OCI-LY3 (cell line): Measurements from ENCODE around the gene SNED1.

Experiments used
- CTCF ChIP-seq: fragments of 200-600, 300-600 bp; sonication (generic); IDR thresholded peaks from 2 replicates; pipeline ENCODE4 v1.5.1; 2014; ENCODE audit warnings: antibody characterized with exemption, low read length, low read depth
- EZH2phosphoT487 ChIP-seq: fragments of 200-600 bp; shearing (Covaris generic); IDR thresholded peaks from 2 replicates; pipeline ENCODE4 v1.6.1; 2018; ENCODE audit warnings: antibody characterized with exemption, mixed run types, low read depth

GRCh38 chr2:241041589-241042158 is 43.3 kb downstream of the SNED1 start:
- TF ChIP-seq CTCF = no peak
- TF ChIP-seq EZH2phosphoT487 = no peak
